SK-N-SH (cell line): Measurements from ENCODE around the gene SLX4IP.

Experiments
- CTCF ChIP-seq: fragments of 200-600 bp; sonication (generic); IDR thresholded peaks from 2 replicates; pipeline ENCODE4 v1.6.1; 2017; ENCODE audit warnings: antibody characterized with exemption, mild to moderate bottlenecking, moderate library complexity
- EZH2phosphoT487 ChIP-seq: fragments of 200-600 bp; sonication (generic); IDR thresholded peaks from 2 replicates; pipeline ENCODE4 v1.6.1; 2017; ENCODE audit warnings: low read depth, mixed run types, mild to moderate bottlenecking, antibody characterized with exemption, moderate library complexity, borderline replicate concordance
- GABPA ChIP-seq: IDR thresholded peaks from 2 replicates; pipeline ENCODE4 v1.4.0; 2012; ENCODE audit warnings: low read depth, mild to moderate bottlenecking
- MXI1 ChIP-seq: IDR thresholded peaks from 2 replicates; pipeline ENCODE4 v1.6.1; 2012; ENCODE audit warnings: mild to moderate bottlenecking, low read depth, low read length, improper control_type of control experiment
- TF ChIP-seq, protein P1 (sequence below): IDR thresholded peaks from 2 replicates; pipeline ENCODE4; 2012

- TF ChIP-seq CTCF: no peak
- TF ChIP-seq GABPA: no peak
- no peak for TF ChIP-seq EZH2phosphoT487
- no peak for TF ChIP-seq MXI1
- TF ChIP-seq, protein P1, sequence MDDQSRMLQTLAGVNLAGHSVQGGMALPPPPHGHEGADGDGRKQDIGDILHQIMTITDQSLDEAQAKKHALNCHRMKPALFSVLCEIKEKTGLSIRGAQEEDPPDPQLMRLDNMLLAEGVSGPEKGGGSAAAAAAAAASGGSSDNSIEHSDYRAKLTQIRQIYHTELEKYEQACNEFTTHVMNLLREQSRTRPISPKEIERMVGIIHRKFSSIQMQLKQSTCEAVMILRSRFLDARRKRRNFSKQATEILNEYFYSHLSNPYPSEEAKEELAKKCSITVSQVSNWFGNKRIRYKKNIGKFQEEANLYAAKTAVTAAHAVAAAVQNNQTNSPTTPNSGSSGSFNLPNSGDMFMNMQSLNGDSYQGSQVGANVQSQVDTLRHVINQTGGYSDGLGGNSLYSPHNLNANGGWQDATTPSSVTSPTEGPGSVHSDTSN: no peak
Measured at GRCh38 chr20:10657453-10657852, 222.3 kb downstream of the SLX4IP start.
